PC-9 (cell line): ENCODE data around the gene B4GALT3. TPM values are rescaled to one million over a fixed set of nuclear protein-coding genes. Genes with fewer than 3 reads are reported as not detected.
A peak's percentile ranks its signal among the peaks of the same experiment; 100 is the strongest.

Experiments
- BruUV-seq: library from RNA; stranded (reverse); fragments of 400-500 nt; replicated peaks from 2 replicates; lab custom pipeline; 2021; lab: Mats Ljungman, UMichigan
- CTCF ChIA-PET: fragments of 300-600 bp; sonication (Branson Sonifier 250); formaldehyde crosslinking; loops from one replicate; lab custom pipeline; 2022; ENCODE audit warnings: antibody characterized with exemption; lab: Charles Lee
- POLR2A ChIA-PET: fragments of 300-600 bp; sonication (Branson Sonifier 250); formaldehyde crosslinking; loops from one replicate; lab custom pipeline; 2022; ENCODE audit warnings: antibody characterized with exemption; ENCODE audit not compliant: unreplicated experiment; lab: Charles Lee
- DNase-seq, 2 experiments: peaks; one replicate each; pipeline versions ENCODE4 v3.0.0 to v3.0.0-alpha.2; 2015 to 2022; ENCODE audit warnings: mixed read lengths in 1 of 2
- H2AFZ ChIP-seq: fragments of 200-600 bp; sonication (generic); 2 replicates; pipeline ENCODE4 v1.8.1; 2017; ENCODE audit warnings: antibody characterized with exemption
- H3F3A ChIP-seq: fragments of 200-600 bp; sonication (generic); 2 replicates; pipeline ENCODE4 v1.8.1; 2017; ENCODE audit warnings: antibody characterized with exemption, mild to moderate bottlenecking, low read depth; ENCODE audit not compliant: insufficient read depth
- H3K27ac ChIP-seq: fragments of 200-600 bp; sonication (generic); 2 replicates; pipeline ENCODE4 v1.6.1; 2016; ENCODE audit warnings: mixed run types
- H3K27me3 ChIP-seq: fragments of 200-600 bp; sonication (generic); 2 replicates; pipeline ENCODE4 v1.6.1; 2016; ENCODE audit warnings: low read depth, mixed run types; ENCODE audit not compliant: insufficient read depth
- H3K36me3 ChIP-seq: fragments of 200-600 bp; sonication (generic); 2 replicates; pipeline ENCODE4 v1.6.1; 2016; ENCODE audit warnings: low read depth, mixed run types
- H3K4me1 ChIP-seq: fragments of 200-600 bp; sonication (generic); replicated peaks from 2 replicates; pipeline ENCODE4 v1.6.1; 2016; ENCODE audit warnings: mixed run types; ENCODE audit not compliant: insufficient read depth
- H3K4me2 ChIP-seq: fragments of 200-600 bp; sonication (generic); 2 replicates; pipeline ENCODE4 v1.6.1; 2017; ENCODE audit warnings: mixed run types
- H3K4me3 ChIP-seq: fragments of 200-600 bp; sonication (generic); 2 replicates; pipeline ENCODE4 v1.6.1; 2016; ENCODE audit warnings: mixed run types
- H3K79me2 ChIP-seq: fragments of 200-600 bp; sonication (generic); 2 replicates; pipeline ENCODE4 v1.6.1; 2017; ENCODE audit warnings: low read depth, mixed run types
- H3K9me2 ChIP-seq: fragments of 200-600 bp; sonication (generic); 2 replicates; pipeline ENCODE4 v1.8.1; 2017; ENCODE audit warnings: mild to moderate bottlenecking; ENCODE audit not compliant: insufficient read depth
- H3K9me3 ChIP-seq: fragments of 200-600 bp; sonication (generic); 2 replicates; pipeline ENCODE4 v1.8.1; 2016; ENCODE audit warnings: low read depth; ENCODE audit not compliant: insufficient read depth
- H4K20me1 ChIP-seq: fragments of 200-600 bp; sonication (generic); 2 replicates; pipeline ENCODE4 v1.8.1; 2017; ENCODE audit not compliant: insufficient read depth
- EZH2 ChIP-seq: fragments of 200-600 bp; sonication (generic); IDR thresholded peaks from 2 replicates; pipeline ENCODE4 v1.8.0; 2017; ENCODE audit warnings: antibody characterized with exemption, low read depth
- intact Hi-C: fragments of 100-400 bp; cut with micrococcal nuclease; formaldehyde crosslinking; loops from one replicate; pipeline ENCODE4 v1.10.0; 2022; ENCODE audit not compliant: unreplicated experiment
- total RNA-seq: library from RNA; stranded (reverse); gene quantifications from 2 replicates; pipeline ENCODE4 v1.2.3, GENCODE V29; 2021
- TF ChIP-seq, protein P1 (sequence below): fragments of 200-600 bp; sonication (generic); conservative IDR thresholded peaks from 2 replicates; pipeline ENCODE4 v1.6.1; 2017; ENCODE audit warnings: mixed run types, antibody characterized with exemption, mild to moderate bottlenecking, moderate library complexity

Gene B4GALT3
- total RNA-seq, 1 experiment from 2014 or later: 35.5 TPM

GRCh38 chr1:161192476-161193465 lies 15.5 kb upstream of the B4GALT3 start:
- TF ChIP-seq, protein P1, sequence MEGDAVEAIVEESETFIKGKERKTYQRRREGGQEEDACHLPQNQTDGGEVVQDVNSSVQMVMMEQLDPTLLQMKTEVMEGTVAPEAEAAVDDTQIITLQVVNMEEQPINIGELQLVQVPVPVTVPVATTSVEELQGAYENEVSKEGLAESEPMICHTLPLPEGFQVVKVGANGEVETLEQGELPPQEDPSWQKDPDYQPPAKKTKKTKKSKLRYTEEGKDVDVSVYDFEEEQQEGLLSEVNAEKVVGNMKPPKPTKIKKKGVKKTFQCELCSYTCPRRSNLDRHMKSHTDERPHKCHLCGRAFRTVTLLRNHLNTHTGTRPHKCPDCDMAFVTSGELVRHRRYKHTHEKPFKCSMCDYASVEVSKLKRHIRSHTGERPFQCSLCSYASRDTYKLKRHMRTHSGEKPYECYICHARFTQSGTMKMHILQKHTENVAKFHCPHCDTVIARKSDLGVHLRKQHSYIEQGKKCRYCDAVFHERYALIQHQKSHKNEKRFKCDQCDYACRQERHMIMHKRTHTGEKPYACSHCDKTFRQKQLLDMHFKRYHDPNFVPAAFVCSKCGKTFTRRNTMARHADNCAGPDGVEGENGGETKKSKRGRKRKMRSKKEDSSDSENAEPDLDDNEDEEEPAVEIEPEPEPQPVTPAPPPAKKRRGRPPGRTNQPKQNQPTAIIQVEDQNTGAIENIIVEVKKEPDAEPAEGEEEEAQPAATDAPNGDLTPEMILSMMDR: peak; percentile 86
- no peak for TF ChIP-seq EZH2
- DNase-seq: peak; percentile 38 to 52
- Histone ChIP-seq H3K4me2 (no peak overlapping the region), H3K4me1 (no peaks in the 10 kb centered on the region), H2AFZ (no peak overlapping the region), H3K79me2 (no peaks in the 10 kb centered on the region), H4K20me1 (no peaks in the 10 kb centered on the region), H3F3A (no peaks in the 10 kb centered on the region), H3K27me3 (no peaks in the 10 kb centered on the region), H3K4me3 (no peak overlapping the region), H3K9me2 (no peaks in the 10 kb centered on the region), H3K9me3 (no peaks in the 10 kb centered on the region), H3K36me3 (no peaks in the 10 kb centered on the region), H3K27ac (no peak overlapping the region)
- ChIA-PET CTCF (interaction anchor here (0.5 to 1.2 kb wide), 3 partner anchors 33 to 1582 kb away, joined by 3 to 4 read pairs (median 3); partner anchors contain the start of gene TOMM40L), POLR2A (no interaction called here)
- intact Hi-C loops: loop anchor here (1.0 kb wide), 1 partner anchor 190 kb away; no protein-coding TSS in a partner anchor
- no TSS peak for BruUV-seq

- BruUV-seq: no TSS peak
- no peaks in the 10 kb centered on the region for H3K9me3 ChIP-seq
- H3K27ac ChIP-seq: no peak overlapping the region
- no peaks in the 10 kb centered on the region for H3K4me1 ChIP-seq
- H3K36me3 ChIP-seq: no peaks in the 10 kb centered on the region
- CTCF ChIA-PET: interaction anchor here (0.6 kb wide), 1 partner anchor 434 kb away, joined by 3 read pairs; no protein-coding TSS in a partner anchor
- no peaks in the 10 kb centered on the region for H3K27me3 ChIP-seq
- H3F3A ChIP-seq: no peaks in the 10 kb centered on the region
- no peak overlapping the region for H3K4me3 ChIP-seq
- no peaks in the 10 kb centered on the region for H3K9me2 ChIP-seq
- POLR2A ChIA-PET: no interaction called here
- no peak for DNase-seq
- intact Hi-C loops: loop anchor here (1.0 kb wide), 1 partner anchor 190 kb away; no protein-coding TSS in a partner anchor
- no peak overlapping the region for H2AFZ ChIP-seq
- TF ChIP-seq, protein P1: no peak
- TF ChIP-seq EZH2: no peak
- no peak overlapping the region for H3K4me2 ChIP-seq
- no peaks in the 10 kb centered on the region for H3K79me2 ChIP-seq
- H4K20me1 ChIP-seq: no peaks in the 10 kb centered on the region
Observed at GRCh38 chr1:161191971-161192370, 14.7 kb upstream of the B4GALT3 start.

GRCh38 chr1:161190962-161191521 lies 13.7 kb upstream of the B4GALT3 start:
- H3K27me3 ChIP-seq: no peaks in the 10 kb centered on the region
- BruUV-seq: no TSS peak
- intact Hi-C loops: no loop called here
- H4K20me1 ChIP-seq: no peaks in the 10 kb centered on the region
- no peaks in the 10 kb centered on the region for H3K9me3 ChIP-seq
- TF ChIP-seq, protein P1: no peak
- no peak for TF ChIP-seq EZH2
- no peaks in the 10 kb centered on the region for H3K79me2 ChIP-seq
- H3K9me2 ChIP-seq: no peaks in the 10 kb centered on the region
- H2AFZ ChIP-seq: no peak overlapping the region
- POLR2A ChIA-PET: no interaction called here
- H3K4me2 ChIP-seq: no peak overlapping the region
- no peak overlapping the region for H3K27ac ChIP-seq
- H3K4me3 ChIP-seq: no peak overlapping the region
- H3K4me1 ChIP-seq: no peaks in the 10 kb centered on the region
- DNase-seq: no peak
- H3K36me3 ChIP-seq: no peaks in the 10 kb centered on the region
- no peaks in the 10 kb centered on the region for H3F3A ChIP-seq
- CTCF ChIA-PET: no interaction called here
